NCI-H2227 (cell line): ENCODE measurements around the gene TRIB2.
"Not testable (repeated sequence)": the region's sequence is repeated elsewhere in the genome, so short reads cannot be mapped to it uniquely, and the experiment has no call there.

Experiments
- DNase-seq: peaks from one replicate; lab custom pipeline; 2025; ENCODE audit not compliant: unreplicated experiment; lab: John Stamatoyannopoulos, UW

The TRIB2 gene

GRCh38 chr2:12716282-12717190 is at the start of gene TRIB2:
TRIB2 (plus strand) TSS chr2:12716936; CDS start chr2:12718308, 1,372 bp downstream.
- DNase-seq = peak; percentile 97

GRCh38 chr2:12669036-12669435 is 47.7 kb upstream of the TRIB2 start:
- no peak for DNase-seq

- DNase-seq = no peak
Measured at GRCh38 chr2:12672711-12673315, 43.9 kb upstream of the TRIB2 start.

- DNase-seq = no peak
Measured at GRCh38 chr2:12674644-12675328, 42.0 kb upstream of the TRIB2 start.

GRCh38 chr2:12675352-12675795 is 41.4 kb upstream of the TRIB2 start:
- DNase-seq = no peak

- no peak for DNase-seq
Measured at GRCh38 chr2:12675801-12676200, 40.9 kb upstream of the TRIB2 start.

- no peak for DNase-seq
Measured at GRCh38 chr2:12676771-12677170, 40.0 kb upstream of the TRIB2 start.

- no peak for DNase-seq
Measured at GRCh38 chr2:12678186-12678585, 38.5 kb upstream of the TRIB2 start.

- DNase-seq = no peak
Measured at GRCh38 chr2:12679550-12680072, 37.1 kb upstream of the TRIB2 start.

- DNase-seq = not testable (repeated sequence)
Measured at GRCh38 chr2:12680115-12680514, 36.6 kb upstream of the TRIB2 start.

- no peak for DNase-seq
Measured at GRCh38 chr2:12682017-12682416, 34.7 kb upstream of the TRIB2 start.

- no peak for DNase-seq
Measured at GRCh38 chr2:12683457-12684100, 33.2 kb upstream of the TRIB2 start.

- no peak for DNase-seq
Measured at GRCh38 chr2:12684471-12684936, 32.2 kb upstream of the TRIB2 start.

GRCh38 chr2:12685145-12685544 is 31.6 kb upstream of the TRIB2 start:
- no peak for DNase-seq

GRCh38 chr2:12685956-12686355 is 30.8 kb upstream of the TRIB2 start:
- DNase-seq = no peak

- DNase-seq = no peak
Measured at GRCh38 chr2:12686708-12687283, 29.9 kb upstream of the TRIB2 start.

- DNase-seq = no peak
Measured at GRCh38 chr2:12688091-12688490, 28.6 kb upstream of the TRIB2 start.

- DNase-seq = no peak
Measured at GRCh38 chr2:12688893-12689292, 27.8 kb upstream of the TRIB2 start.

- no peak for DNase-seq
Measured at GRCh38 chr2:12693509-12693908, 23.2 kb upstream of the TRIB2 start.

- DNase-seq = no peak
Measured at GRCh38 chr2:12694990-12695774, 21.6 kb upstream of the TRIB2 start.
